Fibroblast of mammary gland (primary cell): ENCODE results near the gene CCDC141.
A peak's percentile ranks its signal among the peaks of the same experiment; 100 is the strongest.

ENCODE experiments used
- DNase-seq: peaks from one replicate; pipeline ENCODE4 v3.0.0-alpha.2; 2010; ENCODE audit warnings: low read depth
- H3K4me3 ChIP-seq: 2 replicates; pipeline ENCODE4 v1.5.1; 2011; ENCODE audit warnings: low read depth, mild to moderate bottlenecking, low read length, moderate library complexity; ENCODE audit not compliant: control insufficient read depth
- TF ChIP-seq, protein P1 (sequence below): conservative IDR thresholded peaks from 2 replicates; pipeline ENCODE4 v1.5.1; 2011; ENCODE audit warnings: low read depth, low read length, inconsistent platforms; ENCODE audit not compliant: control insufficient read depth, insufficient read depth

The CCDC141 gene

GRCh38 chr2:178829299-178829960 lies 220.5 kb downstream of the CCDC141 start:
- peak; percentile 35 for DNase-seq
- no peak overlapping the region for H3K4me3 ChIP-seq
- TF ChIP-seq, protein P1, sequence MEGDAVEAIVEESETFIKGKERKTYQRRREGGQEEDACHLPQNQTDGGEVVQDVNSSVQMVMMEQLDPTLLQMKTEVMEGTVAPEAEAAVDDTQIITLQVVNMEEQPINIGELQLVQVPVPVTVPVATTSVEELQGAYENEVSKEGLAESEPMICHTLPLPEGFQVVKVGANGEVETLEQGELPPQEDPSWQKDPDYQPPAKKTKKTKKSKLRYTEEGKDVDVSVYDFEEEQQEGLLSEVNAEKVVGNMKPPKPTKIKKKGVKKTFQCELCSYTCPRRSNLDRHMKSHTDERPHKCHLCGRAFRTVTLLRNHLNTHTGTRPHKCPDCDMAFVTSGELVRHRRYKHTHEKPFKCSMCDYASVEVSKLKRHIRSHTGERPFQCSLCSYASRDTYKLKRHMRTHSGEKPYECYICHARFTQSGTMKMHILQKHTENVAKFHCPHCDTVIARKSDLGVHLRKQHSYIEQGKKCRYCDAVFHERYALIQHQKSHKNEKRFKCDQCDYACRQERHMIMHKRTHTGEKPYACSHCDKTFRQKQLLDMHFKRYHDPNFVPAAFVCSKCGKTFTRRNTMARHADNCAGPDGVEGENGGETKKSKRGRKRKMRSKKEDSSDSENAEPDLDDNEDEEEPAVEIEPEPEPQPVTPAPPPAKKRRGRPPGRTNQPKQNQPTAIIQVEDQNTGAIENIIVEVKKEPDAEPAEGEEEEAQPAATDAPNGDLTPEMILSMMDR = no peak

DNA sequence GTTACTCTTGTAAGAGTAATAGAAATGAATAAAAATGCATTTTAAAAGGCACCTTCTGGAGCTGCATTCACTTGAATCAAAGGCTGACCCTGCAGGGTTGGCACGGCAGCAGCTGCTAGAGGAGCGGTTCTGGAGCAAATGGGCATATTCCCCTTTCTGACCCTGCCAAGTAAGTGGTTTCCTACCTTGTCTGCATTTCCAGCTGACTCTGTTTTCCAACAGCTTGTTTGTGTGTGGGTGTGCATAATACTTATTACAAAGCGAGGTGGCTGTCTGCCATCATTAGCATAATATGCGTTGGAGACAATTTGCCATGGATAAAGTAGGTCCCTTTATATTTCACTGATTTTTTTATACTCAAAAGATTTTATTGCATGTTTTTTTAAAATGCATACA lies 221.5 kb downstream of the CCDC141 start:
- TF ChIP-seq, protein P1 = no peak

DNA sequence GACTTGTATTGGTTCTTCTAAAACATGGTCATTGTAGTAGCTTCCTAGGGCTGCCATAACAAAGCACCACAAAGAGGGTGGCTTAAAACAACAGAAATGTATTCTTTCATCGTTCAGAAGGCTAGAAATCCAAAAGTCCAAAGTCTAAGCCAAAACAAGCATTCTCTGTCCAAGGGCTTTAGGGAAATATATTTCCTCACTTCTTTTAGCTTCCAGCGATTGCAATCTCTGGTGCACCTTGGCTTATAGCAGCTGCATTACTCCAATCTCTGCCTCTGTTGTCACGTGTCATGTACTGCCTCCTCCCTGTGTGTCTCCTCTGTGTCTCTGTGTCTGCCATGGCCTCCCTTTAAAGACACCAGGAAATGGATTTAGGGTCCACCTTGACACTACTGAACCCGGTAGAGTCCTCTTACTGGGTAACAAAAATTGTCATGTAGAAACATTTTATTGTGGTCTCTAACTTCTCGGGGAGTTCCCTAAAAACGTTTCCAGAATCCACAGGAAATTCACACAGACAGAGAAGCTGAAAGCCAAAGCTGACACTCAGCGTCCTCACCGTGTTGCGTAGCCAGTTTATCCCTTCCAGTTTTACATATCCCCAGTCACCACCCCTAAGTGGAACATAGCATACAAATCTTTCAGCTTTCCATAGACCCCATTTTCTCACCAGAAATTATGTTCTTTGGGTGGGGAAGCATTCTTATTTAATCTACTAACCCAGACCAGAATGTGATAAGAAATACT lies 222.0 kb downstream of the CCDC141 start:
- DNase-seq = no peak
- no peak overlapping the region for H3K4me3 ChIP-seq
- TF ChIP-seq, protein P1 = no peak

More for the DNA sequence above, 221.5 kb downstream of the CCDC141 start:
- DNase-seq = no peak
- H3K4me3 ChIP-seq = no peak overlapping the region

GRCh38 chr2:178827111-178827510 lies 222.8 kb downstream of the CCDC141 start:
- DNase-seq = no peak
- TF ChIP-seq, protein P1 = no peak
- no peak overlapping the region for H3K4me3 ChIP-seq

GRCh38 chr2:178825183-178825582 lies 224.8 kb downstream of the CCDC141 start:
- peak; percentile 80 for DNase-seq
- TF ChIP-seq, protein P1 = no peak
- H3K4me3 ChIP-seq = no peak overlapping the region

- H3K4me3 ChIP-seq = no peak overlapping the region
- TF ChIP-seq, protein P1 = no peak
- DNase-seq = no peak
Observed at GRCh38 chr2:178824181-178824580, 225.8 kb downstream of the CCDC141 start.

- DNase-seq = peak; percentile 30
- TF ChIP-seq, protein P1 = no peak
- no peak overlapping the region for H3K4me3 ChIP-seq
Observed at GRCh38 chr2:178819992-178820391, 229.9 kb downstream of the CCDC141 start.
